ENCODE measurements around the gene ROBO1. TPM values are rescaled to one million over a fixed set of nuclear protein-coding genes. Genes with fewer than 3 reads are reported as not detected.
"Not testable (repeated sequence)": the region's sequence is repeated elsewhere in the genome, so short reads cannot be mapped to it uniquely, and the experiment has no call there.

ROBO1 gene
- total RNA-seq, 1 donor from 2014 or later: 182 TPM

- TF ChIP-seq CTCF (conservative IDR thresholded peaks at IDR 0.05): no peak
- no peak overlapping the region for H3K4me3 Mint-ChIP-seq
- peaks cover 5% of the 10 kb centered on the region for H3K4me1 Mint-ChIP-seq (ENCODE audit: unreplicated experiment)
- no peaks in the 10 kb centered on the region for H3K27me3 Mint-ChIP-seq
- DNase-seq (ENCODE audit: extremely low spot score, unreplicated experiment): no peak
- H3K27ac Mint-ChIP-seq: no peak overlapping the region
- H3K9me3 Mint-ChIP-seq: no peaks in the 10 kb centered on the region
- no peaks in the 10 kb centered on the region for H3K36me3 Mint-ChIP-seq
Observed at GRCh38 chr3:79175870-79176269, 591.9 kb downstream of the ROBO1 start.

GRCh38 chr3:79173259-79173658 lies 594.5 kb downstream of the ROBO1 start:
- not testable (repeated sequence) for H3K27me3 Mint-ChIP-seq; H3K36me3 Mint-ChIP-seq; DNase-seq (ENCODE audit: extremely low spot score, unreplicated experiment); H3K9me3 Mint-ChIP-seq; H3K4me1 Mint-ChIP-seq (ENCODE audit: unreplicated experiment); H3K27ac Mint-ChIP-seq; H3K4me3 Mint-ChIP-seq

- Mint-ChIP-seq H3K9me3 (no peaks in the 10 kb centered on the region), H3K27ac (no peak overlapping the region), H3K4me1 (ENCODE audit: unreplicated experiment) (peaks cover 6% of the 10 kb centered on the region), H3K27me3 (no peaks in the 10 kb centered on the region), H3K4me3 (no peak overlapping the region), H3K36me3 (no peaks in the 10 kb centered on the region)
- TF ChIP-seq CTCF (conservative IDR thresholded peaks at IDR 0.05): no peak
- no peak for DNase-seq (ENCODE audit: extremely low spot score, unreplicated experiment)
Observed at GRCh38 chr3:79172241-79172640, 595.6 kb downstream of the ROBO1 start.

GRCh38 chr3:79170021-79170420 lies 597.8 kb downstream of the ROBO1 start:
- Mint-ChIP-seq H3K4me1 (ENCODE audit: unreplicated experiment) (peaks cover 4% of the 10 kb centered on the region), H3K4me3 (no peak overlapping the region), H3K27me3 (no peaks in the 10 kb centered on the region), H3K36me3 (no peaks in the 10 kb centered on the region), H3K27ac (no peak overlapping the region), H3K9me3 (no peaks in the 10 kb centered on the region)
- no peak for TF ChIP-seq CTCF (conservative IDR thresholded peaks at IDR 0.05)
- no peak for DNase-seq (ENCODE audit: extremely low spot score, unreplicated experiment)

- DNase-seq (ENCODE audit: extremely low spot score, unreplicated experiment): no peak
- H3K9me3 Mint-ChIP-seq: no peaks in the 10 kb centered on the region
- H3K36me3 Mint-ChIP-seq: no peaks in the 10 kb centered on the region
- no peak overlapping the region for H3K27ac Mint-ChIP-seq
- H3K27me3 Mint-ChIP-seq: no peaks in the 10 kb centered on the region
- H3K4me1 Mint-ChIP-seq (ENCODE audit: unreplicated experiment): peaks cover 4% of the 10 kb centered on the region
- no peak for TF ChIP-seq CTCF (conservative IDR thresholded peaks at IDR 0.05)
- no peak overlapping the region for H3K4me3 Mint-ChIP-seq
Observed at GRCh38 chr3:79167651-79168416, 600.0 kb downstream of the ROBO1 start.

- TF ChIP-seq CTCF (conservative IDR thresholded peaks at IDR 0.05): no peak
- H3K27ac Mint-ChIP-seq: no peak overlapping the region
- H3K4me3 Mint-ChIP-seq: no peak overlapping the region
- no peaks in the 10 kb centered on the region for H3K27me3 Mint-ChIP-seq
- no peak for DNase-seq (ENCODE audit: extremely low spot score, unreplicated experiment)
- no peaks in the 10 kb centered on the region for H3K4me1 Mint-ChIP-seq (ENCODE audit: unreplicated experiment)
- H3K36me3 Mint-ChIP-seq: no peaks in the 10 kb centered on the region
- H3K9me3 Mint-ChIP-seq: no peaks in the 10 kb centered on the region
Observed at GRCh38 chr3:79162653-79163052, 605.1 kb downstream of the ROBO1 start.
